Left lung (tissue), 10 donors: Measurements from ENCODE around the gene ZNF20. TPM values are rescaled to one million over a fixed set of nuclear protein-coding genes. Genes with fewer than 3 reads are reported as not detected.

Experiments used
- ATAC-seq: fragments of 200-7000 bp; cut with Tn5 transposase; one replicate; pipeline ENCODE4 v1.9.1; 2020; ENCODE audit warnings: moderate library complexity
- DNase-seq, 4 donors: peaks; one replicate each; pipeline ENCODE4 v3.0.0-alpha.2; 2013 to 2020
- H3K27ac ChIP-seq, 2 donors: fragments of 200-600 bp; sonication (generic) in 1 of 2; one replicate each; pipeline versions ENCODE4 v1.5.0 to v1.8.0; 2020 to 2021
- H3K27me3 ChIP-seq, 2 donors: fragments of 200-600 bp; sonication (generic) in 1 of 2; one replicate each; pipeline versions ENCODE4 v1.5.0 to v1.8.0; 2020 to 2021
- H3K36me3 ChIP-seq, 2 donors: fragments of 200-600 bp; sonication (generic) in 1 of 2; one replicate each; pipeline versions ENCODE4 v1.5.0 to v1.8.0; 2020 to 2021
- H3K4me1 ChIP-seq, 2 donors: fragments of 200-600 bp; one replicate each; pipeline ENCODE4 v1.8.0; 2021
- H3K4me3 ChIP-seq, 2 donors: fragments of 200-600 bp; sonication (generic) in 1 of 2; one replicate each; pipeline versions ENCODE4 v1.5.0 to v1.8.0; 2020 to 2021; ENCODE audit warnings: mild to moderate bottlenecking in 1 of 2
- H3K9me3 ChIP-seq, 2 donors: fragments of 200-600 bp; sonication (generic) in 1 of 2; one replicate each; pipeline versions ENCODE4 v1.5.0 to v1.8.0; 2020 to 2021
- CTCF ChIP-seq, 2 donors: fragments of 200-600 bp; sonication (generic) in 1 of 2; IDR thresholded peaks; one replicate each; pipeline versions ENCODE4 v1.5.0 to v1.8.0; 2021; ENCODE audit warnings: antibody characterized with exemption in 2 of 2
- intact Hi-C, 2 donors: fragments of 100-400 bp; cut with DNase I; formaldehyde crosslinking; loops; one replicate each; pipeline versions ENCODE4 v1.11.2 to v1.14.2; 2022
- polyA plus RNA-seq, 6 donors: library from polyadenylated mRNA; unstranded; fragments of 120-200 nt; gene quantifications; one replicate each; pipeline ENCODE4 v1.2.1, GENCODE V29; 2013; ENCODE audit not compliant: insufficient read length in 6 of 6
- total RNA-seq, 2 donors: library from RNA; stranded (reverse); fragmentation: NEBNext Ultra II Directional; extraction: Animal tissue kit (Norgen Biotek cat#: 25700); gene quantifications; one replicate each; pipeline ENCODE4 v1.2.1, GENCODE V29; 2021
- donor health status: DM: no; HTN: yes; CAD: no.
- donor health status: DM: no; HTN: no; CAD: no.

ZNF20 gene
- total and polyA plus RNA-seq, 8 donors: 3.5 to 10.1 (median 7.0) TPM

GRCh38 chr19:12126707-12127106 lies 13.4 kb downstream of the ZNF20 start:
- DNase-seq: no peak
- peaks cover 0 to 3% of the 10 kb centered on the region in 2 donors for H3K36me3 ChIP-seq
- no peaks in the 10 kb centered on the region for H3K27me3 ChIP-seq
- peak; percentile 54 for ATAC-seq
- no peaks in the 10 kb centered on the region for H3K4me1 ChIP-seq
- TF ChIP-seq CTCF (IDR thresholded peaks at IDR 0.05): peak; percentile 26 to 50
- peaks cover 0 to 23% of the 10 kb centered on the region in 2 donors for H3K9me3 ChIP-seq
- no peak overlapping the region for H3K27ac ChIP-seq
- no peak overlapping the region for H3K4me3 ChIP-seq
- intact Hi-C loops: no loop called here

GRCh38 chr19:12117201-12117970 lies 22.8 kb downstream of the ZNF20 start:
- peaks cover 0 to 8% of the 10 kb centered on the region in 2 donors for H3K36me3 ChIP-seq
- no peaks in the 10 kb centered on the region for H3K4me1 ChIP-seq
- no peak overlapping the region for H3K27ac ChIP-seq
- ATAC-seq (no peak), DNase-seq (no peak)
- no peak for TF ChIP-seq CTCF (IDR thresholded peaks at IDR 0.05)
- H3K4me3 ChIP-seq: no peak overlapping the region
- intact Hi-C loops: no loop called here
- peaks cover 0 to 38% of the 10 kb centered on the region in 2 donors for H3K9me3 ChIP-seq
- no peaks in the 10 kb centered on the region for H3K27me3 ChIP-seq

- Histone ChIP-seq H3K27ac (no peak overlapping the region), H3K36me3 (peaks cover 0 to 37% of the 10 kb centered on the region in 2 donors), H3K9me3 (peaks cover 0 to 68% of the 10 kb centered on the region in 2 donors), H3K27me3 (no peaks in the 10 kb centered on the region), H3K4me3 (no peak overlapping the region), H3K4me1 (no peaks in the 10 kb centered on the region)
- TF ChIP-seq CTCF (IDR thresholded peaks at IDR 0.05): no peak
- intact Hi-C loops: no loop called here
- ATAC-seq (no peak), DNase-seq (no peak)
Measured at GRCh38 chr19:12113121-12113520, 27.0 kb downstream of the ZNF20 start.

GRCh38 chr19:12112701-12113100 lies 27.4 kb downstream of the ZNF20 start:
- Histone ChIP-seq H3K4me3 (no peak overlapping the region), H3K36me3 (peaks cover 0 to 37% of the 10 kb centered on the region in 2 donors), H3K9me3 (peaks cover 0 to 68% of the 10 kb centered on the region in 2 donors), H3K27me3 (no peaks in the 10 kb centered on the region), H3K27ac (no peak overlapping the region), H3K4me1 (no peaks in the 10 kb centered on the region)
- intact Hi-C loops: no loop called here
- DNase-seq (no peak), ATAC-seq (no peak)
- no peak for TF ChIP-seq CTCF (IDR thresholded peaks at IDR 0.05)

GRCh38 chr19:12111943-12112637 lies 28.1 kb downstream of the ZNF20 start:
- Histone ChIP-seq H3K36me3 (peaks cover 0 to 37% of the 10 kb centered on the region in 2 donors), H3K9me3 (peaks cover 0 to 66% of the 10 kb centered on the region in 2 donors), H3K27ac (no peak overlapping the region), H3K4me1 (no peaks in the 10 kb centered on the region), H3K27me3 (no peaks in the 10 kb centered on the region), H3K4me3 (no peak overlapping the region)
- no peak for TF ChIP-seq CTCF (IDR thresholded peaks at IDR 0.05)
- ATAC-seq (no peak), DNase-seq (no peak)
- intact Hi-C loops: no loop called here
